ENCODE data around the gene PID1. TPM values are rescaled to one million over a fixed set of nuclear protein-coding genes. Genes with fewer than 3 reads are reported as not detected.

The PID1 gene
- total RNA-seq, 1 donor from 2014 or later, result 51.4 TPM

DNA sequence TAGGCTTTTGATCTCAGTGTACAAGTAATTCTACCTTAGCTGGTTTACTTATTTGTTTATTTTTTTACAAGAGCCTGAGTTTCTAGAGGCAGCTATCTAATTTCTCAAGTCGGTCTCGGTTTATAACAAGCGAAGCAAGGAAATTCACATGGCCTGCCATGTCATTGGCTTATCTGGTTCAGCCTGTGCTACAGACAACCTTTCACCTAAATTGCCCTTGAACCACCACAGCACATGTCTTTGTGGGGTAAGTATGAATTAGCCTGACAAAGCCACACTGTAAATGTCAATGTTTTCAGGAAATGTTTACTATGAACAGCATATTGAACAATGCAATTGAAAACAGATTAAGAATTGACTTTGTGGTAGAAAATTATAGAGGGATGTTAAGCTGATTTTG lies 167.1 kb downstream of the PID1 start:
- Histone ChIP-seq H3K9me3 (no peaks in the 10 kb centered on the region), H3K27ac (no peak overlapping the region), H3K27me3 (no peaks in the 10 kb centered on the region), H3K4me1 (no peaks in the 10 kb centered on the region), H3K36me3 (no peaks in the 10 kb centered on the region), H3K4me3 (no peak overlapping the region)
- intact Hi-C loops (cut with DNase I), result no loop called here
- DNase-seq, result no peak
- TF ChIP-seq, protein P1, sequence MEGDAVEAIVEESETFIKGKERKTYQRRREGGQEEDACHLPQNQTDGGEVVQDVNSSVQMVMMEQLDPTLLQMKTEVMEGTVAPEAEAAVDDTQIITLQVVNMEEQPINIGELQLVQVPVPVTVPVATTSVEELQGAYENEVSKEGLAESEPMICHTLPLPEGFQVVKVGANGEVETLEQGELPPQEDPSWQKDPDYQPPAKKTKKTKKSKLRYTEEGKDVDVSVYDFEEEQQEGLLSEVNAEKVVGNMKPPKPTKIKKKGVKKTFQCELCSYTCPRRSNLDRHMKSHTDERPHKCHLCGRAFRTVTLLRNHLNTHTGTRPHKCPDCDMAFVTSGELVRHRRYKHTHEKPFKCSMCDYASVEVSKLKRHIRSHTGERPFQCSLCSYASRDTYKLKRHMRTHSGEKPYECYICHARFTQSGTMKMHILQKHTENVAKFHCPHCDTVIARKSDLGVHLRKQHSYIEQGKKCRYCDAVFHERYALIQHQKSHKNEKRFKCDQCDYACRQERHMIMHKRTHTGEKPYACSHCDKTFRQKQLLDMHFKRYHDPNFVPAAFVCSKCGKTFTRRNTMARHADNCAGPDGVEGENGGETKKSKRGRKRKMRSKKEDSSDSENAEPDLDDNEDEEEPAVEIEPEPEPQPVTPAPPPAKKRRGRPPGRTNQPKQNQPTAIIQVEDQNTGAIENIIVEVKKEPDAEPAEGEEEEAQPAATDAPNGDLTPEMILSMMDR (IDR thresholded peaks at IDR 0.05), result no peak
- no peak for ATAC-seq

DNA sequence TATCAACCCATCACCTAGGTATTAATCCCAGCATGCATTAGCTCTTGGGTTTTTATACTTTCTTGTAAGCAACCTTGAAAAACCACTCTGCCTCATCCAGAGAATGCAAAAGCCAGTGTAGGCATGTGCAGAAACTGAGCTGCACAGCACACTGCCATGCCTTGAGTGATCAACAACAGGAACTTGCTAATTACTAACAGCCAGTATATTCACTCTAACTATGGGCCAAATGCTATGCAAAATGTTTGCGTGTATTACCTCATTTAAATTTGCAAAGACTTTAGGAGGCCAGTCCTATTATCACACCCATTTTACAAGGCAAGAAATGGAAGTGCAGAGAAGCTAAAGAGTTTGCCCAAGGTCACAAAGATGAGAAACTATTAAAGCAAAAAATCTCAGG lies 169.8 kb downstream of the PID1 start:
- no peaks in the 10 kb centered on the region for H3K27me3 ChIP-seq
- no peaks in the 10 kb centered on the region for H3K9me3 ChIP-seq
- TF ChIP-seq, protein P1 (IDR thresholded peaks at IDR 0.05), result no peak
- intact Hi-C loops (cut with DNase I), result no loop called here
- no peaks in the 10 kb centered on the region for H3K36me3 ChIP-seq
- H3K27ac ChIP-seq, result no peak overlapping the region
- H3K4me3 ChIP-seq, result no peak overlapping the region
- DNase-seq, result no peak
- ATAC-seq, result no peak
- no peaks in the 10 kb centered on the region for H3K4me1 ChIP-seq

DNA sequence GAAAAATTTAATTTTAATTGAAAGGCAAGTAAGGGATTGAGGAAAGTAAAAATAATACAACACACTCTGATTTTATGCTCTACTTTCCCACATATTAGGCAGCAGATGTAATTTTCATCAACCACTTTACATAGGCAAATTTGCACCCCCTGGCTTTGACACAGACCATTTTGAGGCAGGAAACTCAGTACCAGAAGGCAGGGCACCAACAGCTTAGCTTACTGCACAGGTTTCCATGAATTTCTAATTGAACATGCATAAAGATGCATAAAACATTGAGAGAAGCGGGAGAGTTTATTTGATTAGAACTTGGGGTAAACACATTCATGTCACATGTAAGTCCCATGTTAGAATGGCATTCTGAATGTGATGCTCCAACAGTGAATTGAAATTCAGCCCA lies 171.9 kb downstream of the PID1 start:
- Histone ChIP-seq H3K27ac (no peak overlapping the region), H3K36me3 (no peaks in the 10 kb centered on the region), H3K9me3 (no peaks in the 10 kb centered on the region), H3K4me1 (no peaks in the 10 kb centered on the region), H3K4me3 (no peak overlapping the region), H3K27me3 (no peaks in the 10 kb centered on the region)
- DNase-seq, result no peak
- TF ChIP-seq, protein P1 (IDR thresholded peaks at IDR 0.05), result no peak
- intact Hi-C loops (cut with DNase I), result no loop called here
- no peak for ATAC-seq

DNA sequence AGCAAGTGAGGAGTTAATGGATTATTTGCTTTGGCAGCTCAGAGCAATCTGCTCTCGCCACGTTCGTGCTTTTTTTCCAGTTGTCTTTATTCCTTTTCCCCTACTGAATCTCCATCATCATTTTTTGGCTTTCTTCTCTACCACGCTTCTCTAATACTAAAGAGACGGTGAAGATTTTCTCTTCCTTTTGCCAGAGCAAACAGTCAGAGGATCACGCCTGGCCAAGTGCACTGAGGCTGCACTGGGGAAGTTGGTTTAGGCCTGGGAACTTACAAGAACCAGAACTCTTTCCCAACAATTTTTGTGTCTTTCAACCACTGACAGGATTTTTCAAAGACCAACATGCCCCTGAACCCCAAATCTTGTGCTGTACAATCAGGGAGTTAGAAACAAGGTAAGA lies 172.3 kb downstream of the PID1 start:
- DNase-seq (no peak), ATAC-seq (no peak)
- intact Hi-C loops (cut with DNase I), result no loop called here

DNA sequence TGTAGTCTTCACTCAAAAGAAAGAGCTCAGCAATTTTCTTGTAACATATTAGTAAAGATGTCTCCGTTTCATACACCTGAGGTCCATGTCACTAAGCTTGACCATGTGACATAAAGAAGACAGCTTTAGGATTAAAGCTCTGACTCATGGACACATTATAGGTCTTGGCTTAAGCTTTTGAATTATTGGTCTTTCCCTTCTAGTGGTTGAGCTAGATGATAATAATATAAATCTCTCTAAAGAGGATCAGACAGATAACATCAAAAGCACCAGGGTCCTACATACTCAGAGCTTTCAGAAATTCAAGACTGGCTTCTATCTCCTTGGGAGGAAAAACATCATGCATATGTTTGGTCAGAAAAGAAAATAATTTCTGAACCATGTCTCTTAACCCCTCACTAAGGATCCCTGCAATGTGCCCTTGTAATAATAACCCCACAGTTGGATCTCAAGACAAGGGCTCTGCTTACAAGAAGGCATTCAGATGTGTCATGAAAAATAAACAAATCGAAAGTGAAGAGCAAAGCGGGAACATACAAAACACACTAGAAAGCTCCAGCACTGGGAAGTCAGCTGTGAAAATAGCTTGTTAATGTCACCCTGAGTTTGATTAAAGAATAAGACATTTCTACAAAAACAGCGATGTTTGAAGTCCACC lies 174.5 kb downstream of the PID1 start:
- Histone ChIP-seq H3K4me1 (no peaks in the 10 kb centered on the region), H3K27ac (no peak overlapping the region), H3K9me3 (no peaks in the 10 kb centered on the region), H3K36me3 (no peaks in the 10 kb centered on the region), H3K27me3 (no peaks in the 10 kb centered on the region), H3K4me3 (no peak overlapping the region)
- intact Hi-C loops (cut with DNase I), result no loop called here
- DNase-seq (no peak), ATAC-seq (peak; percentile 27)
- TF ChIP-seq, protein P1 (IDR thresholded peaks at IDR 0.05), result no peak

More for the DNA sequence above, 172.3 kb downstream of the PID1 start:
- Histone ChIP-seq H3K4me3 (no peak overlapping the region), H3K36me3 (no peaks in the 10 kb centered on the region), H3K27me3 (no peaks in the 10 kb centered on the region), H3K27ac (no peak overlapping the region), H3K4me1 (no peaks in the 10 kb centered on the region), H3K9me3 (no peaks in the 10 kb centered on the region)
- TF ChIP-seq, protein P1 (IDR thresholded peaks at IDR 0.05), result no peak

DNA sequence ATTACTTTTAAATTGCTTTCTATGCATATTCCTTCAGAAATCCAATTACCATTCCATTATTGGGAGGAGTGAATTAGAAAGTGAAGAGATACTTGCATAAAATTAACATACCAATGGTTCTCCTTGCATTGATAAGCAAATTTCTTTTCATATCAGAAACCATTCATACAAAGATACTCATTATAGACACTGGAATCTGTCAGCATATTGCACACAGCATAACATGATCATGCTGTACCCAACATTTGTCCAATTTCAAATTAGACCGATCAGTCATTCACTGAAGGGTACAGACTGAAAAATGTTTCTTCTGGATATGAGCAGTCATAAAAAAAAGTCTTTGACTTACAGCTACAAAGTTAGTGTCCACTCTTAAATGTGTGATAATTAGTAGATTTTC lies 175.6 kb downstream of the PID1 start:
- DNase-seq (no peak), ATAC-seq (no peak)
- H3K9me3 ChIP-seq, result no peaks in the 10 kb centered on the region
- no peaks in the 10 kb centered on the region for H3K4me1 ChIP-seq
- H3K27me3 ChIP-seq, result no peaks in the 10 kb centered on the region
- TF ChIP-seq, protein P1 (IDR thresholded peaks at IDR 0.05), result no peak
- H3K4me3 ChIP-seq, result no peak overlapping the region
- no peaks in the 10 kb centered on the region for H3K36me3 ChIP-seq
- intact Hi-C loops (cut with DNase I), result no loop called here
- H3K27ac ChIP-seq, result no peak overlapping the region
